GM12878 (cell line): ENCODE results near the gene DISC1. TPM values are rescaled to one million over a fixed set of nuclear protein-coding genes. Genes with fewer than 3 reads are reported as not detected.

Source experiments
- ATAC-seq: fragments of 200-7000 bp; cut with Tn5 transposase; 3 replicates; pipeline ENCODE4 v1.9.1; 2020; ENCODE audit warnings: mild to moderate bottlenecking, moderate library complexity
- BruUV-seq: library from RNA; stranded (reverse); fragments of 400-500 nt; replicated peaks from 2 replicates; lab custom pipeline; 2021; lab: Mats Ljungman, UMichigan
- CTCF ChIA-PET: fragments of 300-600 bp; sonication (Branson Sonifier 250); formaldehyde crosslinking; extraction: SDS; loops from one replicate; lab custom pipeline; 2021; ENCODE audit warnings: inconsistent platforms; lab: Yijun Ruan, JAX
- POLR2A ChIA-PET: fragments of 350-600 bp; formaldehyde crosslinking; extraction: SDS; loops from one replicate; lab custom pipeline; 2021; ENCODE audit warnings: inconsistent platforms; lab: Charles Lee
- RAD21 ChIA-PET: fragments of 300-600 bp; sonication (Branson Sonifier 250); formaldehyde crosslinking; loops from one replicate; lab custom pipeline; 2023; ENCODE audit warnings: antibody characterized with exemption; ENCODE audit not compliant: unreplicated experiment; lab: Charles Lee
- SMC1A ChIA-PET: fragments of 300-600 bp; sonication (Branson Sonifier 250); formaldehyde crosslinking; loops from one replicate; lab custom pipeline; 2023; ENCODE audit not compliant: unreplicated experiment, uncharacterized antibody; lab: Charles Lee
- DNase-seq: peaks from one replicate; pipeline ENCODE4 v3.0.0-alpha.2; 2011; ENCODE audit warnings: low read depth, low spot score
- FAIRE-seq: peaks from 3 replicates; lab custom pipeline; 2011; peaks lifted over from hg19 to GRCh38; lab: Jason Lieb, UNC
- H2AFZ ChIP-seq: 2 replicates; pipeline ENCODE4 v1.6.0; 2011; ENCODE audit warnings: low read depth, low read length, control low read depth; ENCODE audit not compliant: control insufficient read depth
- H3K27ac ChIP-seq: 2 replicates; pipeline ENCODE4 v1.5.1; 2011; ENCODE audit warnings: control low read depth; ENCODE audit not compliant: control insufficient read depth, insufficient read depth
- H3K27me3 ChIP-seq, 2 experiments: replicated peaks in 1 of 2; 2 replicates each; pipeline versions ENCODE4 v1.6.0 to v1.6.1; 2011; ENCODE audit warnings: low read length in 1 of 2; ENCODE audit not compliant: control insufficient read depth in 2 of 2, insufficient read depth in 2 of 2
- H3K36me3 ChIP-seq, 2 experiments: 2 replicates each; pipeline ENCODE4 v1.5.1; 2011; ENCODE audit warnings: low read length in 1 of 2; ENCODE audit not compliant: control insufficient read depth in 2 of 2, insufficient read depth in 2 of 2
- H3K4me1 ChIP-seq: 2 replicates; pipeline ENCODE4 v1.6.1; 2011; ENCODE audit warnings: mild to moderate bottlenecking, low read length, moderate library complexity, mixed read lengths; ENCODE audit not compliant: control insufficient read depth, insufficient read depth
- H3K4me2 ChIP-seq: 2 replicates; pipeline ENCODE4 v1.6.0; 2011; ENCODE audit warnings: control low read depth; ENCODE audit not compliant: control insufficient read depth, insufficient read depth
- H3K4me3 ChIP-seq: fragments of 200-600 bp; sonication (generic); 2 replicates; pipeline ENCODE4 v1.5.1; 2016
- H3K79me2 ChIP-seq: 2 replicates; pipeline ENCODE4 v1.6.0; 2011; ENCODE audit warnings: low read length; ENCODE audit not compliant: control insufficient read depth, insufficient read depth
- H3K9ac ChIP-seq: 2 replicates; pipeline ENCODE4 v1.8.0; 2011; ENCODE audit warnings: low read length, control low read depth, mixed read lengths; ENCODE audit not compliant: control insufficient read depth, insufficient read depth
- H3K9me3 ChIP-seq: replicated peaks from 3 replicates; pipeline ENCODE4 v1.5.1; 2011; ENCODE audit warnings: mild to moderate bottlenecking, low read length; ENCODE audit not compliant: control insufficient read depth, insufficient read depth
- H4K20me1 ChIP-seq: 2 replicates; pipeline ENCODE4 v1.6.0; 2011; ENCODE audit not compliant: control insufficient read depth, insufficient read depth
- ATF3 ChIP-seq: IDR thresholded peaks from 2 replicates; pipeline ENCODE4 v1.6.1; 2011; ENCODE audit warnings: low read depth, mild to moderate bottlenecking, low read length, moderate library complexity, borderline replicate concordance; ENCODE audit errors: extremely low read depth
- FOS ChIP-seq: IDR thresholded peaks from 3 replicates; pipeline ENCODE4 v1.6.1; 2011; ENCODE audit warnings: borderline replicate concordance; ENCODE audit not compliant: insufficient read length; ENCODE audit errors: extremely low read depth
- KDM1A ChIP-seq: fragments of 200-600 bp; sonication (generic); IDR thresholded peaks from 2 replicates; pipeline ENCODE4 v1.6.1; 2016; ENCODE audit warnings: borderline replicate concordance
- MEF2A ChIP-seq: IDR thresholded peaks from 2 replicates; pipeline ENCODE4 v1.6.1; 2011; ENCODE audit warnings: low read depth, mild to moderate bottlenecking, low read length, moderate library complexity; ENCODE audit not compliant: insufficient read depth
- NFXL1 ChIP-seq: fragments of 450-650 bp; IDR thresholded peaks from 2 replicates; pipeline ENCODE4 v1.6.1; 2017; ENCODE audit warnings: antibody characterized with exemption, mild to moderate bottlenecking, borderline replicate concordance
- RAD51 ChIP-seq: fragments of 450-650 bp; IDR thresholded peaks from 2 replicates; pipeline ENCODE4 v1.6.1; 2016; ENCODE audit warnings: moderate library complexity, mild to moderate bottlenecking, inconsistent platforms
- SMAD5 ChIP-seq: IDR thresholded peaks from 2 replicates; pipeline ENCODE4 v1.6.1; 2016; ENCODE audit warnings: antibody characterized with exemption, low read depth
- TCF7 ChIP-seq: IDR thresholded peaks from 2 replicates; pipeline ENCODE4 v1.6.1; 2014; ENCODE audit warnings: antibody characterized with exemption, borderline replicate concordance
- YY1 ChIP-seq: IDR thresholded peaks from 2 replicates; pipeline ENCODE4 v1.6.1; 2011; ENCODE audit warnings: low read depth, mild to moderate bottlenecking, low read length
- ZBTB40 ChIP-seq: fragments of 450-650 bp; IDR thresholded peaks from 2 replicates; pipeline ENCODE4 v1.6.1; 2016; ENCODE audit warnings: mild to moderate bottlenecking, moderate library complexity, borderline replicate concordance
- ZNF622 ChIP-seq: fragments of 450-650 bp; IDR thresholded peaks from 2 replicates; pipeline ENCODE4 v1.6.1; 2017; ENCODE audit warnings: mild to moderate bottlenecking, inconsistent platforms
- WGBS: methylation state at CpG from one replicate; pipeline ENCODE4 v1.1.6; 2016; ENCODE audit warnings: low lambda C conversion rate; ENCODE audit not compliant: insufficient replicate concordance, insufficient coverage; ENCODE audit errors: missing lambda C conversion rate; 5-methylcytosine and 5-hydroxymethylcytosine counted together
- in situ Hi-C: fragments of 300-500 bp; cut with MboI; formaldehyde crosslinking; loops from 9 replicates; pipeline ENCODE4 v1.14.3; 2018; ENCODE audit warnings: mixed read lengths
- intact Hi-C: fragments of 100-400 bp; cut with micrococcal nuclease; formaldehyde crosslinking; loops from one replicate; pipeline ENCODE4 v1.14.2; 2022; ENCODE audit not compliant: unreplicated experiment
- polyA plus RNA-seq, 11 experiments: library from polyadenylated mRNA; depleted of rRNA in 4 of 11; unstranded in 6 of 11; stranded (reverse) in 5 of 11; fragments of >200 nt; fragmentation: Nextera tagmentation in 4 of 11; fragmentation: Illumina TruSeq in 1 of 11; extraction: Ambion mirVana in 4 of 11; extraction: Trizol in 1 of 11; gene quantifications; 1 replicate in 1 of 11; 2 replicates in 10 of 11; pipeline versions ENCODE4 v1.2.1 to v1.2.3, GENCODE V29; 2011 to 2016; ENCODE audit warnings: inconsistent platforms in 2 of 11, missing spikeins in 2 of 11, low read depth in 1 of 11
- total RNA-seq, 4 experiments: library from RNA; depleted of rRNA in 3 of 4; stranded (reverse); fragments of >200 nt in 3 of 4; fragmentation: Illumina TruSeq in 1 of 4; extraction: Trizol in 1 of 4; gene quantifications; 2 replicates each; pipeline versions ENCODE4 v1.2.1 to v1.2.3, GENCODE V29; 2013 to 2021
- TF ChIP-seq, protein P1 (sequence below): fragments of 450-650 bp; IDR thresholded peaks from 2 replicates; pipeline ENCODE4 v1.6.1; 2017; ENCODE audit warnings: mild to moderate bottlenecking

The DISC1 gene
- total and polyA plus RNA-seq, 10 of the 15 experiments (the other 5 are each of a cell fraction or from before 2014, with no cell fraction given), result 0.05 to 0.72 (median 0.19) TPM; not detected in 1

- Histone ChIP-seq H3K36me3 (no peaks in the 10 kb centered on the region), H3K4me2 (no peak overlapping the region), H3K4me1 (no peaks in the 10 kb centered on the region), H2AFZ (no peak overlapping the region), H4K20me1 (no peaks in the 10 kb centered on the region; the same call in 1 of the 2 replicates), H3K4me3 (no peak overlapping the region), H3K9ac (no peak overlapping the region), H3K27ac (no peak overlapping the region), H3K9me3 (no peaks in the 10 kb centered on the region), H3K79me2 (no peaks in the 10 kb centered on the region), H3K27me3 (no peaks in the 10 kb centered on the region)
- CTCF ChIA-PET, result no interaction called here
- DNase-seq, result no peak
- SMC1A ChIA-PET, result no interaction called here
- intact Hi-C loops (no loop called here), in situ Hi-C loops (no loop called here)
- POLR2A ChIA-PET, result no interaction called here
- RAD21 ChIA-PET, result no interaction called here
- no TSS peak for BruUV-seq
- TF ChIP-seq RAD51, result no peak
- TF ChIP-seq ZNF622, result no peak
- no peak for TF ChIP-seq YY1
- 54% methylated on average over 3 of the region's 3 CpGs for WGBS
- no peak for ATAC-seq
- FAIRE-seq, result no peak
Observed at GRCh38 chr1:231667896-231668506, 41.4 kb downstream of the DISC1 start.

DNA sequence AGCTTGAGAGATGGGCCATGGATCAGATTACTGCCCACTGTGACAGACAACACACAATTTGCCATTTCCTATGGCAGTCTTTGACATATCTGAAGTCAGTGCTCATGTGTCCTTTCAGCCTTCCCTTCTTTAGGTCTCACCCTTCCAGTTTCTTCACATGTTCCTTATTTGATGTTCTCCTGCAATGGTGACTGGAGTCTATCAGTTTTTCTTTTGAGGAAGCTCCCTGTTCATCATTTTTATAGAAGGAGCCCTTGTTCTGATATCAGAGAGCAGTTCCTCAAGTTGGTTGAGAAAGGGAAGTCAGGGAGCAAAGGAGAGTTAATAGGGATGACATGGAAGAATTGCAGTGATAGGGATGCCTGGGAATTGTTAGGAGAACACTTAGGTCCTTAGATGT, 42.2 kb downstream of the DISC1 start:
- intact Hi-C loops, result no loop called here
- POLR2A ChIA-PET, result no interaction called here
- H3K4me2 ChIP-seq, result no peak overlapping the region
- H4K20me1 ChIP-seq, result no peaks in the 10 kb centered on the region; the same call in 1 of the 2 replicates
- no peak for FAIRE-seq
- no peaks in the 10 kb centered on the region for H3K9me3 ChIP-seq
- no peaks in the 10 kb centered on the region for H3K4me1 ChIP-seq
- SMC1A ChIA-PET, result no interaction called here
- H3K79me2 ChIP-seq, result no peaks in the 10 kb centered on the region
- no peak overlapping the region for H3K9ac ChIP-seq
- CTCF ChIA-PET, result no interaction called here
- BruUV-seq, result no TSS peak
- no peak for ATAC-seq
- in situ Hi-C loops, result no loop called here
- no peaks in the 10 kb centered on the region for H3K27me3 ChIP-seq
- no peaks in the 10 kb centered on the region for H3K36me3 ChIP-seq
- no peak overlapping the region for H3K27ac ChIP-seq
- H2AFZ ChIP-seq, result no peak overlapping the region
- H3K4me3 ChIP-seq, result no peak overlapping the region
- RAD21 ChIA-PET, result no interaction called here
- DNase-seq, result no peak
- TF ChIP-seq ATF3 (no peak), MEF2A (no peak), TCF7 (no peak), SMAD5 (no peak), KDM1A (no peak), NFXL1 (no peak), YY1 (no peak), ZBTB40 (no peak), FOS (no peak)
- TF ChIP-seq, protein P1, sequence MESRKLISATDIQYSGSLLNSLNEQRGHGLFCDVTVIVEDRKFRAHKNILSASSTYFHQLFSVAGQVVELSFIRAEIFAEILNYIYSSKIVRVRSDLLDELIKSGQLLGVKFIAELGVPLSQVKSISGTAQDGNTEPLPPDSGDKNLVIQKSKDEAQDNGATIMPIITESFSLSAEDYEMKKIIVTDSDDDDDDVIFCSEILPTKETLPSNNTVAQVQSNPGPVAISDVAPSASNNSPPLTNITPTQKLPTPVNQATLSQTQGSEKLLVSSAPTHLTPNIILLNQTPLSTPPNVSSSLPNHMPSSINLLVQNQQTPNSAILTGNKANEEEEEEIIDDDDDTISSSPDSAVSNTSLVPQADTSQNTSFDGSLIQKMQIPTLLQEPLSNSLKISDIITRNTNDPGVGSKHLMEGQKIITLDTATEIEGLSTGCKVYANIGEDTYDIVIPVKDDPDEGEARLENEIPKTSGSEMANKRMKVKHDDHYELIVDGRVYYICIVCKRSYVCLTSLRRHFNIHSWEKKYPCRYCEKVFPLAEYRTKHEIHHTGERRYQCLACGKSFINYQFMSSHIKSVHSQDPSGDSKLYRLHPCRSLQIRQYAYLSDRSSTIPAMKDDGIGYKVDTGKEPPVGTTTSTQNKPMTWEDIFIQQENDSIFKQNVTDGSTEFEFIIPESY, result no peak
